ENCODE measurements around the gene CLCA4. TPM values are rescaled to one million over a fixed set of nuclear protein-coding genes. Genes with fewer than 3 reads are reported as not detected.
"Not testable (repeated sequence)": the region's sequence is repeated elsewhere in the genome, so short reads cannot be mapped to it uniquely, and the experiment has no call there.

The CLCA4 gene
- total RNA-seq, 1 donor from 2014 or later: 0.13 TPM

DNA sequence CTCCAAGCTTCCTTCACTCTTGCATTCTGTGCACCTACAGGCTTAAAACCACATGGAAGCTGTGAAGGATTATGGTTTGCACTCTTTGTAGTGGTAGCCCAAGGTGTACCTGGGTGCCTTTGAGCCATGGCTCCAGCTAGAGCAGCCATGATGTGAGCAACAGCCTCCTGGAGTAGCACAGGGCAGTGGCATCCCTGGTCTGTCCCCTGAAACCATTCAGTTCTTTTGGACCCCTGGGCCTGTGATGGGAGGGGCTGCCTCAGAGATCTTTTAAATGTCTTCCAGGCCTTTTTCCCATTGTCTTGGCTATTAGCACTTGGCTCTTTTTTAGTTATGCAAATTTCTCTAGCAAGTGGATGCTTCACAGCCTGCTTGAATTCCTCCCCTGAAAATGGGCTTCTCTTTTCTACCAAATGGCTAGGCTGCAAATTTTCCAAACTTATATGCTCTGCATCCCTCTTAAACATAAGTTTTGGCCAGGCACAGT lies 47.4 kb downstream of the CLCA4 start:
- no peak for DNase-seq (ENCODE audit: low spot score)
- intact Hi-C loops (cut with DNase I): no loop called here

DNA sequence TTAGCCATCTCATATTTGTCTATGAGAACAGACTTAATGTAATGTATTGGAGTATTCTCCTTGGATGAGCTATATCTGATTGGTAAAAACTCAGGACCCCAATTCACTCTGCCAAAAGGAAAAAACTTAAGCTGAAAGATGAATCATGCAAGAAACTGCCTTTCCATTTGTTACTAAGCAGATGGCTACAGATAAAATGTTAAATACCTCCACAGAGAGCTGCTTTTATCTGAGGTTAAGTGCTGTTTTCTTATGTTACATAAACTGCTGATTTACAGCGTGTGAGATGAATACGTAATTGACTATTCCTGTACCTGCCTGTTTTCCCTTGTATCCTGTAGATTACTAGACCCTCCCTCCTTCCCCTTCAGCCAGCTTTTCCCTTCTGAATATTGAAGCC lies 49.3 kb downstream of the CLCA4 start:
- intact Hi-C loops (cut with DNase I): no loop called here
- DNase-seq (ENCODE audit: low spot score): no peak

DNA sequence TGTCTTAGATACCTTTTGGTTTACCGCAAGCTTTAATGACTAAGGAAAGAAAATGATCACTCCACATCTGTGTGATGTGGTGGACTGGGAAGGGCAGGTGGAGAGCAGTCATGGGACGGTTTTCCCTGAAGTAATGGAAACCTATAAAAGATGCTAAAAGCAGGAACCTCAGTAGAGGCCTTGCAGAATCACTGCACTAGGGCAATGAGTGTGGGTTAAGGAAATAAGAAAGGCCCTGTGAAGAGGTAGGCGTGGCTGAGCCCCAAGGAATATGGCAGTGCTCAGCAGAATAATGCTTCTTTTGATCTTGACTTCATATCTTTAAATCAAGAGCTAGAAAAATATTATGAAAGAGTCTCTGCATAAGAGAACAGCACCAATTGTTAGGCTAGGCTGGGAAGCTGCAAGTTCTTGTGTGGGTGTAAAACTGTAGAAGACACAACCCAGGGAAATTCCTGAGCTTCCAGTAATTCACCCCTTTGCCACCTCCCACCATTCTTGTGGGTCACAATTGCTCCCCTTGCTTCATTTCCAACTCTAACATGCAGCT lies 49.9 kb downstream of the CLCA4 start:
- intact Hi-C loops (cut with DNase I): no loop called here
- no peak for DNase-seq (ENCODE audit: low spot score)

DNA sequence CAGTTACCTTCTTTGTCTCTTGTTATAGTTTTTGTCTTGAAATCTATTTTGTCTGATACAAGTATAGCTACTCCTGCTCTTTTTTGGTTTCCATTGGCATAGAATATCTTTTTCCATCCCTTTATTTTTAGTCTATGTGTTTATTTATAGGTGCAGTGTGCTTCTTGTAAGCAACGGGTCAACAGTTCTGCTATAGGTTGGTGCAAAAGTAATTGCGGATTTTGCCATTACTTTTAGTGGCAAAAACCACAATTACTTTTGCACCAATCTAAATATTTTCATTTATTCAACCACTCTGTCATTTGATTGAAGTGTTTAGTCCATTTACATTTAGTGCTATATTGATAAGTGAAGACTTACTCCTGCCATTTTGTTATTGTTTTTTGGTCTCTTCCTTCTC lies 59.2 kb downstream of the CLCA4 start:
- DNase-seq (ENCODE audit: low spot score); intact Hi-C loops (cut with DNase I): not testable (repeated sequence)

DNA sequence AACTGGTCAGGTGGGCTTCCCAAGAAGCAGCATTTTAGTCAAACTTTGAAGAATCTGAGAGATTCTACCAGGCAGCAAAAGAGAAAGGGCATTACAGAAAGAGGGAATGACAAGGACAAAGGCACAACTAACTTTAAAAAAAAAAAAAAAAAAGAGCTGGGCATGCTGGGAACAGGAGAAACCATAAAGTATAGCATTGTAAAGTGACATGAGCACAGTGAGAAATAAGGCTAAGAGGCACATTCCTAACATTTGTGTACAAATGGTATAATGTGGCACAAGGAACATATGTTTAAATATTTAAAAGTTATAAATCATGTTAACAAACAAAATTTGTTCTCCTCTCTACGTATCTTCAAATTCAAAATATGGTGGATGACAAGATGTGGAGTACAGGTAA lies 69.6 kb downstream of the CLCA4 start:
- DNase-seq (ENCODE audit: low spot score): no peak
- intact Hi-C loops (cut with DNase I): no loop called here

DNA sequence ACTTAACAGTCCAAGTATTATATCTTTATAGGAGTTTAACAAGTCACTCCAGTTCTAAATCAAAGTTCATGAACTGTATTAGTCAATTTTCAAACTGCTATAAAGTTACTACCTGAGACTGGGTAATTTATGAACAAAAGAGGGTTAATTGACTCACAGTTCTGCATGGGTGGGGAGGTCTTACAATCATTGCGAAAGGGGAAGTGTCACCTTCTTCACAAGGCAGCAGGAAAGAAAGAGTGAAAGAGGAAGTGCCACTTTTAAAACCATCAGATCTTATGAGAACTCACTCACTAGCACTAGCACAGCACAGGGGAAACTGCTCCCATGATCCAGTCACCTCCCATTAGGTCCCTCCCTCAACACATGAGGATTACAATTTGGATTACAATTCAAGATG lies 70.0 kb downstream of the CLCA4 start:
- DNase-seq (ENCODE audit: low spot score): no peak
- intact Hi-C loops (cut with DNase I): no loop called here

DNA sequence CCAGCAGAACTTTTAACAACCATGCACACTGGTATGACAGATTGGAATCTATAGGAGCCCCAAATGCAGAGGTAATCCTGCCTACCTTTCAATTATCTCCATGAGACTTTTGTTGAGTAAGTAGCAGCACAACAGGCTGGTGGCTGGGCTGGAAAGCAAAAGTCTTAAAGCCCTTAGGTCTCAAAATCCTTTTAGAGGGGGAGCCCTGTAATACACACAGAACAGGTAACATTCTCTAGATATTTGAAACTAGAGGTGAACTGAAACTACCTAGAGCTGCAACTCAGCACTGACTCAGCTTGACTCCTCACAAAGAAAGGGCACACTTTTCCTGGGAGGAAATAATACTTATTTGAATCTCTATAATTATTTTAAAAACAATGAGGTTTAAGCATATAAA lies 71.5 kb downstream of the CLCA4 start:
- no peak for DNase-seq (ENCODE audit: low spot score)
- intact Hi-C loops (cut with DNase I): no loop called here

DNA sequence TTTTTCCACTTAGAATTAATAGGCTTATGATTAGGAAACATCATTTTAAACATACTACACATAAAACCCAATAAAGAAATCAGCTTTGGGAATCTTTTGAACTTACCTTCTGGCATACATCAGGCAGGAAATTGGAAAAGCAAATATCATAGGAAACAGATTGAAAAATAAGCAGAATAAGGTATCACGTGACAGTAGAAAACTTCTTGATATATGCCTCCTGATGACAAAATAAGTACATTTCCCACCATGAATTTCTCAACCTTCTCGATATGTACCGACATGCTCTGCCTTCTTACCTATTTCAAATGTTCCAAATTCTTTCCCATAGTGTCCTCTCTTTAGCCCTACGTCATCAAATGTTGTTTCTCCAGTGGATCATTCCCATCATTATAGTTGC lies 72.4 kb downstream of the CLCA4 start:
- DNase-seq (ENCODE audit: low spot score): no peak
- intact Hi-C loops (cut with DNase I): no loop called here

DNA sequence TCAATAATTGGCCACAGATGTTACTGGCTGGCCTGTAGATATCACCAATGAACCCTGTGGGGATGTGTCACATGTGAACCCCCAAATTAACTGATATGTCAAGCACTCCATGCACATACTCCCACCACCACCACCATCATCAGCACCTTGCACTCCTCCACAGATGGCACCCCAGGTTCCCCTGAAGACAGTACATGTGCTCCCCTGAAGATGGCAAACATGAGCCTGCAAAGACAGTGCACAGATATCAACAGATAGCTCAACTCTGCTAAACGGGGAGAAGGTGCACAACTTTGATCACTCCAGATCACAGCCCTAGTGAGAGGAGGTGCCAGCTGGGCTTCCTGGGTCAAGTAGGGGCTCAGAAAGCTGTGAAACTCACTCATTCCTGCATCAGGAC lies 74.4 kb downstream of the CLCA4 start:
- intact Hi-C loops (cut with DNase I): no loop called here
- no peak for DNase-seq (ENCODE audit: low spot score)

Other genes starting within 250 kb of the CLCA4 start
- 12.1 TPM for gene ODF2L, start 150.8 kb upstream of the CLCA4 start, total RNA-seq
- gene CLCA2, start 122.9 kb upstream of the CLCA4 start, total RNA-seq: not detected
- gene CLCA1, start 78.2 kb upstream of the CLCA4 start, total RNA-seq: not detected
- 160 TPM for gene SH3GLB1, start 157.5 kb downstream of the CLCA4 start, total RNA-seq